B cell (primary cell): ENCODE measurements around the gene FAM110C. TPM values are rescaled to one million over a fixed set of nuclear protein-coding genes. Genes with fewer than 3 reads are reported as not detected.

Experiments used
- ATAC-seq: fragments of 200-7000 bp; cut with Tn5 transposase; one replicate; pipeline ENCODE4 v1.10.0; 2021; ENCODE audit warnings: low read depth, mild to moderate bottlenecking, moderate number of reproducible peaks, moderate library complexity
- CTCF ChIA-PET: fragments of 350-600 bp; sonication (Branson Sonifier 250); formaldehyde crosslinking; loops from one replicate; lab custom pipeline; 2021; ENCODE audit warnings: antibody characterized with exemption, inconsistent platforms; lab: Charles Lee
- POLR2A ChIA-PET: fragments of 350-600 bp; sonication (Branson Sonifier 250); formaldehyde crosslinking; loops from one replicate; lab custom pipeline; 2021; ENCODE audit warnings: antibody characterized with exemption; lab: Charles Lee
- DNase-seq: peaks from one replicate; pipeline ENCODE4 v3.0.0; 2013
- H2AFZ ChIP-seq: 2 replicates; pipeline ENCODE4 v1.6.1; 2012; ENCODE audit warnings: mild to moderate bottlenecking, low read depth, low read length; ENCODE audit not compliant: insufficient read depth, poor library complexity, severe bottlenecking
- H3K27ac ChIP-seq, 2 donors: 1 replicate in 1 of 2; 2 replicates in 1 of 2; pipeline ENCODE4 v1.5.1; 2012 to 2013; ENCODE audit warnings: low read length in 2 of 2, mild to moderate bottlenecking in 2 of 2, moderate library complexity in 1 of 2
- H3K27me3 ChIP-seq, 4 experiments: fragments of 200-600 bp in 1 of 4; sonication (generic) in 1 of 4; replicated peaks in 1 of 4; 1 replicate in 2 of 4; 2 replicates in 2 of 4; pipeline versions ENCODE4 v1.6.1 to v1.7.0; 2013 to 2016; ENCODE audit warnings: low read length in 3 of 4, mild to moderate bottlenecking in 2 of 4, mixed read lengths in 1 of 4, moderate library complexity in 1 of 4; ENCODE audit not compliant: insufficient read depth in 4 of 4, control insufficient read depth in 3 of 4; ENCODE audit errors: control extremely low read depth in 1 of 4
- H3K36me3 ChIP-seq, 2 experiments: replicated peaks in 1 of 2; 1 replicate in 1 of 2; 2 replicates in 1 of 2; pipeline versions ENCODE4 v1.6.1 to v1.7.1; 2013; ENCODE audit warnings: low read length in 1 of 2; ENCODE audit not compliant: insufficient read depth in 2 of 2, control insufficient read depth in 1 of 2; ENCODE audit errors: control extremely low read depth in 1 of 2, extremely low read depth in 1 of 2
- H3K4me1 ChIP-seq, 2 donors: fragments of 200-600 bp in 1 of 2; sonication (generic) in 1 of 2; 1 replicate in 1 of 2; 2 replicates in 1 of 2; pipeline versions ENCODE4 v1.5.1 to v1.6.1; 2013 to 2017; ENCODE audit warnings: low read length in 2 of 2; ENCODE audit not compliant: control insufficient read depth in 2 of 2, insufficient read depth in 2 of 2
- H3K4me2 ChIP-seq: replicated peaks from 2 replicates; pipeline ENCODE3; 2012; ENCODE audit warnings: mild to moderate bottlenecking, low read depth, low read length; ENCODE audit not compliant: poor library complexity, severe bottlenecking
- H3K4me3 ChIP-seq, 5 experiments: fragments of 200-600 bp in 1 of 5; sonication (generic) in 1 of 5; 1 replicate in 3 of 5; 2 replicates in 2 of 5; pipeline versions ENCODE4 v1.5.1 to v1.7.0; 2011 to 2016; ENCODE audit warnings: low read length in 4 of 5, mild to moderate bottlenecking in 4 of 5, low read depth in 2 of 5, control low read depth in 1 of 5, moderate library complexity in 1 of 5; ENCODE audit not compliant: insufficient read depth in 1 of 5; ENCODE audit errors: control extremely low read depth in 1 of 5, extremely low read depth in 1 of 5
- H3K79me2 ChIP-seq: fragments of 200-600 bp; sonication (generic); one replicate; pipeline ENCODE4 v1.6.0; 2016; ENCODE audit warnings: low read length; ENCODE audit not compliant: control insufficient read depth, insufficient read depth
- H3K9ac ChIP-seq: fragments of 200-600 bp; sonication (generic); 2 replicates; pipeline ENCODE4 v1.6.1; 2017; ENCODE audit warnings: mild to moderate bottlenecking, low read length, moderate library complexity
- H3K9me3 ChIP-seq, 3 donors: one replicate each; pipeline versions ENCODE4 v1.6.1 to v1.7.1; 2013; ENCODE audit warnings: low read length in 2 of 3; ENCODE audit not compliant: control insufficient read depth in 2 of 3, insufficient read depth in 1 of 3; ENCODE audit errors: control extremely low read depth in 1 of 3
- H4K20me1 ChIP-seq: 2 replicates; pipeline ENCODE4 v1.6.0; 2012; ENCODE audit warnings: mild to moderate bottlenecking, low read length; ENCODE audit not compliant: insufficient read depth, control insufficient read depth, poor library complexity, severe bottlenecking
- H3K27ac Mint-ChIP-seq: one replicate; pipeline ENCODE4 v1.8.0; 2021; ENCODE audit warnings: mixed read lengths
- H3K27me3 Mint-ChIP-seq: one replicate; pipeline ENCODE4 v1.8.0; 2021; ENCODE audit warnings: mixed read lengths
- H3K4me1 Mint-ChIP-seq: one replicate; pipeline ENCODE4 v1.8.0; 2021; ENCODE audit warnings: mixed read lengths
- H3K4me3 Mint-ChIP-seq: one replicate; pipeline ENCODE4 v1.8.0; 2021; ENCODE audit warnings: mixed read lengths
- H3K9me3 Mint-ChIP-seq: one replicate; pipeline ENCODE4 v1.8.0; 2022; ENCODE audit warnings: mixed read lengths; ENCODE audit not compliant: insufficient read depth
- CTCF ChIP-seq: fragments of 200-600 bp; IDR thresholded peaks from one replicate; pipeline ENCODE4 v1.8.0; 2022; ENCODE audit warnings: antibody characterized with exemption, mild to moderate bottlenecking
- EZH2 ChIP-seq: IDR thresholded peaks from 2 replicates; pipeline ENCODE4 v1.6.1; 2012; ENCODE audit warnings: borderline replicate concordance, low read depth, mild to moderate bottlenecking, moderate library complexity, low read length; ENCODE audit not compliant: insufficient read depth, poor library complexity, severe bottlenecking
- WGBS: methylation state at CpG from one replicate; pipeline ENCODE4 v1.1.5; 2013; ENCODE audit warnings: missing lambda C conversion rate; ENCODE audit not compliant: insufficient coverage; 5-methylcytosine and 5-hydroxymethylcytosine counted together
- intact Hi-C: fragments of 100-400 bp; cut with micrococcal nuclease; formaldehyde crosslinking; loops from one replicate; pipeline ENCODE4 v1.10.0; 2022
- polyA plus RNA-seq: library from polyadenylated mRNA; depleted of rRNA; stranded (reverse); fragments of >200 nt; gene quantifications from 2 replicates; pipeline ENCODE4 v1.2.3, GENCODE V29; 2012
- total RNA-seq, 2 donors: library from RNA; stranded (reverse); fragments of 120-200 nt in 1 of 2; gene quantifications; 1 replicate in 1 of 2; 2 replicates in 1 of 2; pipeline versions ENCODE4 v1.2.3 to v1.2.4, GENCODE V29; 2013 to 2022

Gene FAM110C
- total and polyA plus RNA-seq, 2 donors (not counting 1 experiment from before 2014, with no cell fraction given): not detected

GRCh38 chr2:36318-36717 lies 10.0 kb downstream of the FAM110C start:
- ChIA-PET CTCF (no interaction called here), POLR2A (no interaction called here)
- Histone ChIP-seq H3K4me2 (no peak overlapping the region), H2AFZ (no peak overlapping the region), H4K20me1 (no peaks in the 10 kb centered on the region), H3K4me1 (no peaks in the 10 kb centered on the region), H3K79me2 (no peaks in the 10 kb centered on the region), H3K27me3 (no peaks in the 10 kb centered on the region), H3K36me3 (no peaks in the 10 kb centered on the region), H3K9ac (no peak overlapping the region), H3K27ac (no peak overlapping the region), H3K9me3 (no peaks in the 10 kb centered on the region), H3K4me3 (no peak overlapping the region)
- ATAC-seq (no peak), DNase-seq (no peak)
- intact Hi-C loops: no loop called here
- Mint-ChIP-seq H3K4me1 (peaks cover 2% of the 10 kb centered on the region), H3K4me3 (no peak overlapping the region), H3K9me3 (no peaks in the 10 kb centered on the region), H3K27ac (no peak overlapping the region), H3K27me3 (peaks cover 25% of the 10 kb centered on the region)
- WGBS: no CpG with 5 or more reads among the region's 1 CpG
- no peak for TF ChIP-seq EZH2
- TF ChIP-seq CTCF: no peak

- Histone ChIP-seq H4K20me1 (no peaks in the 10 kb centered on the region), H3K9me3 (peaks cover 0 to 2% (median 0%) of the 10 kb centered on the region in 3 donors), H2AFZ (no peak overlapping the region), H3K9ac (no peak overlapping the region), H3K4me1 (no peaks in the 10 kb centered on the region), H3K27me3 (no peaks in the 10 kb centered on the region), H3K79me2 (no peaks in the 10 kb centered on the region), H3K4me2 (no peak overlapping the region), H3K27ac (no peak overlapping the region), H3K4me3 (no peak overlapping the region), H3K36me3 (no peaks in the 10 kb centered on the region)
- intact Hi-C loops: no loop called here
- peaks cover 2% of the 10 kb centered on the region for H3K4me1 Mint-ChIP-seq
- peaks cover 25% of the 10 kb centered on the region for H3K27me3 Mint-ChIP-seq
- no peaks in the 10 kb centered on the region for H3K9me3 Mint-ChIP-seq
- ChIA-PET POLR2A (no interaction called here), CTCF (no interaction called here)
- no peak overlapping the region for H3K27ac Mint-ChIP-seq
- no peak for ATAC-seq
- TF ChIP-seq CTCF (no peak), EZH2 (no peak)
- no peak for DNase-seq
- 41% methylated on average over 4 of the region's 5 CpGs for WGBS
- H3K4me3 Mint-ChIP-seq: no peak overlapping the region
Measured at GRCh38 chr2:35852-36251, 10.5 kb downstream of the FAM110C start.
